Measurements from ENCODE around the gene BACH2.

- TF ChIP-seq, protein P1, sequence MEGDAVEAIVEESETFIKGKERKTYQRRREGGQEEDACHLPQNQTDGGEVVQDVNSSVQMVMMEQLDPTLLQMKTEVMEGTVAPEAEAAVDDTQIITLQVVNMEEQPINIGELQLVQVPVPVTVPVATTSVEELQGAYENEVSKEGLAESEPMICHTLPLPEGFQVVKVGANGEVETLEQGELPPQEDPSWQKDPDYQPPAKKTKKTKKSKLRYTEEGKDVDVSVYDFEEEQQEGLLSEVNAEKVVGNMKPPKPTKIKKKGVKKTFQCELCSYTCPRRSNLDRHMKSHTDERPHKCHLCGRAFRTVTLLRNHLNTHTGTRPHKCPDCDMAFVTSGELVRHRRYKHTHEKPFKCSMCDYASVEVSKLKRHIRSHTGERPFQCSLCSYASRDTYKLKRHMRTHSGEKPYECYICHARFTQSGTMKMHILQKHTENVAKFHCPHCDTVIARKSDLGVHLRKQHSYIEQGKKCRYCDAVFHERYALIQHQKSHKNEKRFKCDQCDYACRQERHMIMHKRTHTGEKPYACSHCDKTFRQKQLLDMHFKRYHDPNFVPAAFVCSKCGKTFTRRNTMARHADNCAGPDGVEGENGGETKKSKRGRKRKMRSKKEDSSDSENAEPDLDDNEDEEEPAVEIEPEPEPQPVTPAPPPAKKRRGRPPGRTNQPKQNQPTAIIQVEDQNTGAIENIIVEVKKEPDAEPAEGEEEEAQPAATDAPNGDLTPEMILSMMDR (IDR thresholded peaks at IDR 0.05 in 2 of 3, conservative IDR thresholded peaks at IDR 0.05 in 1 of 3; ENCODE audit: insufficient read depth in 2 of 3, low read depth in 1 of 3, low read length in 3 of 3) = no peak
- no peak for TF ChIP-seq POLR2A (conservative IDR thresholded peaks at IDR 0.05)
- no peak for TF ChIP-seq ZNF274 (IDR thresholded peaks at IDR 0.05; ENCODE audit: borderline replicate concordance, low read depth, low read length)
- no peak for TF ChIP-seq EZH2 (IDR thresholded peaks at IDR 0.05; ENCODE audit: borderline replicate concordance, low read depth, low read length)
- TF ChIP-seq FOSL1 (tag; conservative IDR thresholded peaks at IDR 0.05) = no peak
- TF ChIP-seq MTA3 (IDR thresholded peaks at IDR 0.05; ENCODE audit: borderline replicate concordance) = no peak
- TF ChIP-seq EP300 (IDR thresholded peaks at IDR 0.05; ENCODE audit: low read length) = no peak
- TF ChIP-seq, protein P2, sequence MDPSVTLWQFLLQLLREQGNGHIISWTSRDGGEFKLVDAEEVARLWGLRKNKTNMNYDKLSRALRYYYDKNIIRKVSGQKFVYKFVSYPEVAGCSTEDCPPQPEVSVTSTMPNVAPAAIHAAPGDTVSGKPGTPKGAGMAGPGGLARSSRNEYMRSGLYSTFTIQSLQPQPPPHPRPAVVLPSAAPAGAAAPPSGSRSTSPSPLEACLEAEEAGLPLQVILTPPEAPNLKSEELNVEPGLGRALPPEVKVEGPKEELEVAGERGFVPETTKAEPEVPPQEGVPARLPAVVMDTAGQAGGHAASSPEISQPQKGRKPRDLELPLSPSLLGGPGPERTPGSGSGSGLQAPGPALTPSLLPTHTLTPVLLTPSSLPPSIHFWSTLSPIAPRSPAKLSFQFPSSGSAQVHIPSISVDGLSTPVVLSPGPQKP (CRISPR knock-in tag; IDR thresholded peaks at IDR 0.05) = no peak
- TF ChIP-seq ATF2 (CRISPR knock-in tag; IDR thresholded peaks at IDR 0.05) = no peak
- no peak for TF ChIP-seq KDM5B (IDR thresholded peaks at IDR 0.05; ENCODE audit: insufficient replicate concordance, low read depth, low read length)
Observed at GRCh38 chr6:90180526-90180925, 116.1 kb downstream of the BACH2 start.

Data from K562 (cell line).